Left ventricle myocardium inferior (tissue), 1 donor: ENCODE data around the gene NUDT14. TPM values are rescaled to one million over a fixed set of nuclear protein-coding genes. Genes with fewer than 3 reads are reported as not detected.

Experiments
- DNase-seq: peaks from one replicate; pipeline ENCODE4 v3.0.0-alpha.2; 2020
- H3K27ac ChIP-seq: fragments of 200-600 bp; replicated peaks from 2 replicates; pipeline ENCODE4 v1.8.0; 2021
- H3K27me3 ChIP-seq: fragments of 200-600 bp; 2 replicates; pipeline ENCODE4 v1.8.0; 2021; ENCODE audit warnings: low read depth
- H3K36me3 ChIP-seq: fragments of 200-600 bp; 2 replicates; pipeline ENCODE4 v1.8.0; 2021
- H3K4me1 ChIP-seq: fragments of 200-600 bp; 2 replicates; pipeline ENCODE4 v1.8.0; 2021
- H3K4me3 ChIP-seq: fragments of 200-600 bp; 2 replicates; pipeline ENCODE4 v1.8.0; 2021; ENCODE audit warnings: mild to moderate bottlenecking, moderate library complexity
- H3K9me3 ChIP-seq: fragments of 200-600 bp; replicated peaks from 2 replicates; pipeline ENCODE4 v1.8.0; 2021
- CTCF ChIP-seq: fragments of 200-600 bp; IDR thresholded peaks from 2 replicates; pipeline ENCODE4 v1.8.0; 2021; ENCODE audit warnings: antibody characterized with exemption, mild to moderate bottlenecking, borderline replicate concordance
- intact Hi-C: fragments of 100-400 bp; cut with micrococcal nuclease; formaldehyde crosslinking; loops from one replicate; pipeline ENCODE4 v1.11.0; 2022
- total RNA-seq: library from RNA; stranded (reverse); fragmentation: NEBNext Ultra II Directional; extraction: Animal tissue kit (Norgen Biotek cat#: 25700); gene quantifications from one replicate; pipeline ENCODE4 v1.2.1, GENCODE V29; 2021
- donor health status: DM: no; HTN: yes; CAD: no; lungs with severe emphysema.

Gene NUDT14
- total RNA-seq, 1 donor from 2014 or later = 22.9 TPM

- intact Hi-C loops = no loop called here
- DNase-seq = no peak
Observed at GRCh38 chr14:105155071-105155651, 26.0 kb downstream of the NUDT14 start.

GRCh38 chr14:105154476-105154871 lies 26.6 kb downstream of the NUDT14 start:
- Histone ChIP-seq H3K9me3 (no peaks in the 10 kb centered on the region), H3K4me1 (peaks cover 44% of the 10 kb centered on the region), H3K4me3 (no peak overlapping the region), H3K36me3 (peaks cover 28% of the 10 kb centered on the region), H3K27ac (peak overlapping the region; percentile 91), H3K27me3 (no peaks in the 10 kb centered on the region)
- no peak for DNase-seq
- intact Hi-C loops = no loop called here
- TF ChIP-seq CTCF = no peak

More at GRCh38 chr14:105155071-105155651, 26.0 kb downstream of the NUDT14 start:
- H3K27ac ChIP-seq = peak overlapping the region; percentile 91
- H3K9me3 ChIP-seq = no peaks in the 10 kb centered on the region
- TF ChIP-seq CTCF = no peak
- no peaks in the 10 kb centered on the region for H3K27me3 ChIP-seq
- no peak overlapping the region for H3K4me3 ChIP-seq
- peaks cover 44% of the 10 kb centered on the region for H3K4me1 ChIP-seq
- peaks cover 27% of the 10 kb centered on the region for H3K36me3 ChIP-seq

- H3K4me1 ChIP-seq = peaks cover 44% of the 10 kb centered on the region
- H3K27me3 ChIP-seq = no peaks in the 10 kb centered on the region
- peaks cover 32% of the 10 kb centered on the region for H3K36me3 ChIP-seq
- intact Hi-C loops = no loop called here
- peak overlapping the region; percentile 91 for H3K27ac ChIP-seq
- DNase-seq = no peak
- TF ChIP-seq CTCF = no peak
- peak overlapping the region; percentile 33 for H3K4me3 ChIP-seq
- no peaks in the 10 kb centered on the region for H3K9me3 ChIP-seq
Observed at GRCh38 chr14:105153739-105154475, 27.2 kb downstream of the NUDT14 start.

GRCh38 chr14:105153331-105153731 lies 27.8 kb downstream of the NUDT14 start:
- peaks cover 44% of the 10 kb centered on the region for H3K4me1 ChIP-seq
- peaks cover 37% of the 10 kb centered on the region for H3K36me3 ChIP-seq
- DNase-seq = peak; percentile 70
- H3K4me3 ChIP-seq = peak overlapping the region; percentile 33
- TF ChIP-seq CTCF = no peak
- no peaks in the 10 kb centered on the region for H3K27me3 ChIP-seq
- H3K9me3 ChIP-seq = no peaks in the 10 kb centered on the region
- intact Hi-C loops = no loop called here
- H3K27ac ChIP-seq = peak overlapping the region; percentile 91

GRCh38 chr14:105152794-105153241 lies 28.3 kb downstream of the NUDT14 start:
- Histone ChIP-seq H3K9me3 (no peaks in the 10 kb centered on the region), H3K4me1 (peaks cover 44% of the 10 kb centered on the region), H3K36me3 (peaks cover 43% of the 10 kb centered on the region), H3K27me3 (no peaks in the 10 kb centered on the region), H3K4me3 (peak overlapping the region; percentile 33), H3K27ac (peak overlapping the region; percentile 91)
- DNase-seq = peak; percentile 51
- intact Hi-C loops = no loop called here
- no peak for TF ChIP-seq CTCF
